ENCODE data around the gene AGBL4. TPM values are rescaled to one million over a fixed set of nuclear protein-coding genes. Genes with fewer than 3 reads are reported as not detected.

Gene AGBL4
- total RNA-seq, 1 experiment from 2014 or later: not detected

DNA sequence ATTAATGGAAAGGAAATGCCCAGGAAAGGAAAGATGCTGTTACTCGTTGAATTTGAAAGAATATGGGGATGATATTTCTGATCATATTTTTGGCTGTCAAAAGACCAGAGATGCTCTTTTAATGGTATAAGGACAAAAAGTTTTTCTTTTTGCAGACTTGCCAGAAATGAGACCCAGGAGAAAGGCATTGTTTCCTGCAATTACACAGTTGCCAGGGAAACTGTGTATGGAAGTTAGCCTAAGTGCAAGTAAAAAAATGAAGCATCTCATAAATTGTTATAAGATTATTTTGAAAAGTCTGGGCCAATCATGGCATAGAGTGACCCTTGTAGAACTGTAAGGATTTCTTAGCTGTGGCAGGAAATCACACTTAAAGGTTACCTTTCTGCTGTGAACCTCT, 1091.4 kb downstream of the AGBL4 start:
- no peaks in the 10 kb centered on the region for H3K4me1 ChIP-seq (ENCODE audit: control insufficient read depth in 1 of 2, insufficient read depth in 2 of 2, low read length in 2 of 2)
- ATAC-seq (no peak), DNase-seq (ENCODE audit: low read depth, low spot score) (no peak)
- no peaks in the 10 kb centered on the region for H3K36me3 ChIP-seq (ENCODE audit: control insufficient read depth in 1 of 2, insufficient read depth in 2 of 2, low read length in 2 of 2)
- H3K9me2 ChIP-seq (ENCODE audit: insufficient read depth): no peaks in the 10 kb centered on the region
- H3K4me3 ChIP-seq (replicated peaks in 1 of 2; ENCODE audit: low read depth in 1 of 2, low read length in 2 of 2): no peak overlapping the region
- H3K9me3 ChIP-seq (ENCODE audit: control insufficient read depth in 1 of 2, insufficient read depth in 1 of 2, low read depth in 1 of 2, low read length in 2 of 2): no peaks in the 10 kb centered on the region
- no TSS peak for BruUV-seq (replicated peaks)
- H3K27ac ChIP-seq (ENCODE audit: low read depth, low read length): no peak overlapping the region
- H2AFZ ChIP-seq (ENCODE audit: low read depth, low read length, poor library complexity, severe bottlenecking): no peak overlapping the region
- intact Hi-C loops (cut with micrococcal nuclease): no loop called here
- no peak overlapping the region for H3K9ac ChIP-seq (ENCODE audit: low read length)
- no peaks in the 10 kb centered on the region for H4K20me1 ChIP-seq (ENCODE audit: insufficient read depth)
- no peak overlapping the region for H3K4me2 ChIP-seq (ENCODE audit: low read length)
- no peaks in the 10 kb centered on the region for H3K79me2 ChIP-seq (ENCODE audit: insufficient read depth, low read length)
- CTCF ChIA-PET: no interaction called here
- POLR2A ChIA-PET: no interaction called here
- TF ChIP-seq, protein P1, sequence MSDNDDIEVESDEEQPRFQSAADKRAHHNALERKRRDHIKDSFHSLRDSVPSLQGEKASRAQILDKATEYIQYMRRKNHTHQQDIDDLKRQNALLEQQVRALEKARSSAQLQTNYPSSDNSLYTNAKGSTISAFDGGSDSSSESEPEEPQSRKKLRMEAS (IDR thresholded peaks at IDR 0.05): no peak
- TF ChIP-seq CEBPB (IDR thresholded peaks at IDR 0.05; ENCODE audit: low read depth) (no peak), SRF (IDR thresholded peaks at IDR 0.05; ENCODE audit: low read depth) (no peak), CTCF (IDR thresholded peaks at IDR 0.05 in 2 of 3, conservative IDR thresholded peaks at IDR 0.05 in 1 of 3; ENCODE audit: borderline replicate concordance in 1 of 3, insufficient read depth in 1 of 3, low read depth in 2 of 3, low read length in 2 of 3) (no peak), ELF1 (IDR thresholded peaks at IDR 0.05; ENCODE audit: borderline replicate concordance, low read depth) (no peak), SIN3A (IDR thresholded peaks at IDR 0.05; ENCODE audit: low read depth) (no peak), RAD21 (IDR thresholded peaks at IDR 0.05; ENCODE audit: low read depth) (no peak), YY1 (IDR thresholded peaks at IDR 0.05; ENCODE audit: extremely low read depth, insufficient replicate concordance, low read depth, low read length) (no peak), EGR1 (IDR thresholded peaks at IDR 0.05; ENCODE audit: low read depth) (no peak), ZNF274 (IDR thresholded peaks at IDR 0.05; ENCODE audit: low read depth, low read length) (no peak), EZH2phosphoT487 (IDR thresholded peaks at IDR 0.05; ENCODE audit: borderline replicate concordance) (no peak), POLR2A (IDR thresholded peaks at IDR 0.05; ENCODE audit: borderline replicate concordance, extremely low read depth, insufficient read depth, insufficient read length) (no peak), JUND (IDR thresholded peaks at IDR 0.05) (no peak), CBX3 (IDR thresholded peaks at IDR 0.05; ENCODE audit: low read depth) (no peak), ATF3 (IDR thresholded peaks at IDR 0.05) (no peak), POLR2AphosphoS5 (IDR thresholded peaks at IDR 0.05; ENCODE audit: low read depth, low read length) (no peak), TCF7L2 (IDR thresholded peaks at IDR 0.05; ENCODE audit: borderline replicate concordance, extremely low read depth, insufficient read depth, insufficient read length) (no peak)
- TF ChIP-seq, protein P2, sequence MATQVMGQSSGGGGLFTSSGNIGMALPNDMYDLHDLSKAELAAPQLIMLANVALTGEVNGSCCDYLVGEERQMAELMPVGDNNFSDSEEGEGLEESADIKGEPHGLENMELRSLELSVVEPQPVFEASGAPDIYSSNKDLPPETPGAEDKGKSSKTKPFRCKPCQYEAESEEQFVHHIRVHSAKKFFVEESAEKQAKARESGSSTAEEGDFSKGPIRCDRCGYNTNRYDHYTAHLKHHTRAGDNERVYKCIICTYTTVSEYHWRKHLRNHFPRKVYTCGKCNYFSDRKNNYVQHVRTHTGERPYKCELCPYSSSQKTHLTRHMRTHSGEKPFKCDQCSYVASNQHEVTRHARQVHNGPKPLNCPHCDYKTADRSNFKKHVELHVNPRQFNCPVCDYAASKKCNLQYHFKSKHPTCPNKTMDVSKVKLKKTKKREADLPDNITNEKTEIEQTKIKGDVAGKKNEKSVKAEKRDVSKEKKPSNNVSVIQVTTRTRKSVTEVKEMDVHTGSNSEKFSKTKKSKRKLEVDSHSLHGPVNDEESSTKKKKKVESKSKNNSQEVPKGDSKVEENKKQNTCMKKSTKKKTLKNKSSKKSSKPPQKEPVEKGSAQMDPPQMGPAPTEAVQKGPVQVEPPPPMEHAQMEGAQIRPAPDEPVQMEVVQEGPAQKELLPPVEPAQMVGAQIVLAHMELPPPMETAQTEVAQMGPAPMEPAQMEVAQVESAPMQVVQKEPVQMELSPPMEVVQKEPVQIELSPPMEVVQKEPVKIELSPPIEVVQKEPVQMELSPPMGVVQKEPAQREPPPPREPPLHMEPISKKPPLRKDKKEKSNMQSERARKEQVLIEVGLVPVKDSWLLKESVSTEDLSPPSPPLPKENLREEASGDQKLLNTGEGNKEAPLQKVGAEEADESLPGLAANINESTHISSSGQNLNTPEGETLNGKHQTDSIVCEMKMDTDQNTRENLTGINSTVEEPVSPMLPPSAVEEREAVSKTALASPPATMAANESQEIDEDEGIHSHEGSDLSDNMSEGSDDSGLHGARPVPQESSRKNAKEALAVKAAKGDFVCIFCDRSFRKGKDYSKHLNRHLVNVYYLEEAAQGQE (IDR thresholded peaks at IDR 0.05; ENCODE audit: low read depth): no peak
- RAD21 ChIA-PET (ENCODE audit: low non-redundant PET in 1 of 2, low total read pairs in 2 of 2, uncharacterized antibody in 2 of 2, unreplicated experiment in 2 of 2): no interaction called here
- no peaks in the 10 kb centered on the region for H3K27me3 ChIP-seq (ENCODE audit: insufficient read depth, low read length)

Data from HCT116 (cell line).